Osteoblast (primary cell): Measurements from ENCODE around the gene SAP30L. TPM values are rescaled to one million over a fixed set of nuclear protein-coding genes. Genes with fewer than 3 reads are reported as not detected.

Source experiments
- DNase-seq: peaks from one replicate; pipeline ENCODE4 v3.0.0; 2011; ENCODE audit warnings: low spot score, mixed read lengths; ENCODE audit not compliant: insufficient read length; ENCODE audit errors: missing footprints
- H2AFZ ChIP-seq: 2 replicates; pipeline ENCODE4 v1.6.0; 2011; ENCODE audit warnings: mild to moderate bottlenecking, low read length
- H3K27ac ChIP-seq: 2 replicates; pipeline ENCODE4 v1.5.1; 2011; ENCODE audit warnings: mild to moderate bottlenecking, low read depth, low read length, moderate library complexity
- H3K27me3 ChIP-seq: 2 replicates; pipeline ENCODE4 v1.6.0; 2012; ENCODE audit warnings: mild to moderate bottlenecking, control low read depth, inconsistent platforms, low read length, moderate library complexity; ENCODE audit not compliant: insufficient read depth
- H3K36me3 ChIP-seq: 2 replicates; pipeline ENCODE4 v1.5.1; 2011; ENCODE audit warnings: mild to moderate bottlenecking, low read length, control low read depth, moderate library complexity; ENCODE audit not compliant: insufficient read depth
- H3K4me1 ChIP-seq: 2 replicates; pipeline ENCODE4 v1.5.1; 2011; ENCODE audit warnings: mild to moderate bottlenecking, low read length, control low read depth, moderate library complexity; ENCODE audit not compliant: insufficient read depth
- H3K4me2 ChIP-seq: 2 replicates; pipeline ENCODE4 v1.6.0; 2011; ENCODE audit warnings: mild to moderate bottlenecking, low read length; ENCODE audit not compliant: insufficient read depth
- H3K4me3 ChIP-seq: fragments of 200-600 bp; sonication (generic); 3 replicates; pipeline ENCODE4 v1.5.1; 2012; ENCODE audit warnings: mild to moderate bottlenecking, low read length, inconsistent platforms; ENCODE audit not compliant: insufficient read depth
- H3K79me2 ChIP-seq: 2 replicates; pipeline ENCODE4 v1.6.0; 2012; ENCODE audit warnings: mild to moderate bottlenecking, low read length, control low read depth, inconsistent platforms; ENCODE audit not compliant: insufficient read depth
- H3K9me3 ChIP-seq: 2 replicates; pipeline ENCODE4 v1.5.1; 2011; ENCODE audit warnings: low read depth, low read length, control low read depth
- H4K20me1 ChIP-seq: 2 replicates; pipeline ENCODE4 v1.6.0; 2012; ENCODE audit warnings: mild to moderate bottlenecking, low read length, control low read depth; ENCODE audit not compliant: insufficient read depth
- CTCF ChIP-seq: IDR thresholded peaks from 2 replicates; pipeline ENCODE4 v1.5.1; 2011; ENCODE audit warnings: mild to moderate bottlenecking, low read depth, low read length, moderate library complexity; ENCODE audit errors: extremely low read depth
- total RNA-seq: library from RNA; depleted of rRNA; stranded (reverse); fragments of >200 nt; gene quantifications from 2 replicates; pipeline ENCODE4 v1.2.3, GENCODE V29; 2012

Gene SAP30L
- total RNA-seq, 1 donor: 32.2 TPM

- H3K79me2 ChIP-seq: no peaks in the 10 kb centered on the region
- no peak overlapping the region for H3K4me3 ChIP-seq
- no peak for TF ChIP-seq CTCF
- no peaks in the 10 kb centered on the region for H3K4me1 ChIP-seq
- H3K9me3 ChIP-seq: no peaks in the 10 kb centered on the region
- H4K20me1 ChIP-seq: no peaks in the 10 kb centered on the region
- peak; percentile 77 for DNase-seq
- H3K36me3 ChIP-seq: no peaks in the 10 kb centered on the region
- H2AFZ ChIP-seq: no peak overlapping the region
- H3K4me2 ChIP-seq: no peak overlapping the region
- no peak overlapping the region for H3K27ac ChIP-seq
- peaks cover 93% of the 10 kb centered on the region for H3K27me3 ChIP-seq
These were observed 27.9 kb downstream of the SAP30L start for GRCh38 chr5:154473581-154474283.

GRCh38 chr5:154474396-154475334 lies 28.9 kb downstream of the SAP30L start:
- H3K9me3 ChIP-seq: no peaks in the 10 kb centered on the region
- no peak overlapping the region for H3K4me2 ChIP-seq
- H2AFZ ChIP-seq: no peak overlapping the region

DNA sequence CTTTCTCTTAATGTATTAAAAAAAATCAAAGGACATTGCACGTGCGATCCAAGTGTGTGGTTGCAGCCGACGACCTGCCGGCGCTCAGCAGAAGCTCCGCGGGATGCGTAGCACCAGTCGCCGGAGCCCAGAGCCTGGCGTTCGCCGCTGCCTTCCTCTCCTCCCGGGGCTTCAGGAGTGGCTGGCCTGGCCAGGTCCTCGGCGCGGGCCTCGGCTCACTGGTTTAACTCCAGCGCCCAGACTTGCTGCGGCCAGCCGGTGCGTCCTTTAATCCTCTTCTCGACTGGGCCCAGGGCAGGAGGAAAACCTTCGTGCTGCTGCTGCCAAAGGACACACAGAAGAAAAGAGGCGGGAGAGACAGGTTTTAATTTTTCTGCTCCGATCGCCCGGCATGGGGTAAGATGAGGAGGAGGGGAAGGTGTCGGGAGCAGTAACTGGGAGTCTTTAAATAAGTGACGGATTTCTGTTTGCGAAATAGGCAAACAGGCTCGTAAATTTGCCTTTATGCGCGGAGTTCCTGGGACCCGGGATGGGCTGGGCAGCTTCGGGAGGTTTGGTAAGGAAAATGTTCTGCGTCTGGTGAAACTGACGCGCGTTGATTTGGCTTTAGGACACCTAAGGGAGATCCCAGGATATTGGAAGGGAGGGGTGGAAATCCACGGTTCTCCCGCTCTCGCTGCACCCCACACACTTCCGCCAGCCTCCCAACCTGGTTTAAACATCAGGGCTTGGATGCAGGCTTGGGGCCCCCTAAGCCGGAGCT lies 30.0 kb downstream of the SAP30L start:
- peaks cover 98% of the 10 kb centered on the region for H3K27me3 ChIP-seq
- no peak overlapping the region for H3K4me3 ChIP-seq
- no peaks in the 10 kb centered on the region for H3K79me2 ChIP-seq
- H3K9me3 ChIP-seq: no peaks in the 10 kb centered on the region
- no peak for TF ChIP-seq CTCF
- H3K36me3 ChIP-seq: no peaks in the 10 kb centered on the region
- no peak overlapping the region for H3K4me2 ChIP-seq
- H4K20me1 ChIP-seq: no peaks in the 10 kb centered on the region
- no peak for DNase-seq
- no peak overlapping the region for H2AFZ ChIP-seq
- no peaks in the 10 kb centered on the region for H3K4me1 ChIP-seq
- H3K27ac ChIP-seq: no peak overlapping the region

More at GRCh38 chr5:154474396-154475334, 28.9 kb downstream of the SAP30L start:
- no peak for DNase-seq
- H3K36me3 ChIP-seq: no peaks in the 10 kb centered on the region
- TF ChIP-seq CTCF: no peak
- H3K4me3 ChIP-seq: no peak overlapping the region
- H3K27ac ChIP-seq: no peak overlapping the region
- peaks cover 96% of the 10 kb centered on the region for H3K27me3 ChIP-seq
- H3K4me1 ChIP-seq: no peaks in the 10 kb centered on the region
- H4K20me1 ChIP-seq: no peaks in the 10 kb centered on the region
- no peaks in the 10 kb centered on the region for H3K79me2 ChIP-seq
